DMS 273 treated with DMSO at 0.1 percent for 48 hours (cell line): Measurements from ENCODE around the gene CDYL2.
"Not testable (repeated sequence)": the region's sequence is repeated elsewhere in the genome, so short reads cannot be mapped to it uniquely, and the experiment has no call there.

Experiments
- DNase-seq: peaks from one replicate; lab custom pipeline; 2025; lab: John Stamatoyannopoulos, UW

The CDYL2 gene

DNA sequence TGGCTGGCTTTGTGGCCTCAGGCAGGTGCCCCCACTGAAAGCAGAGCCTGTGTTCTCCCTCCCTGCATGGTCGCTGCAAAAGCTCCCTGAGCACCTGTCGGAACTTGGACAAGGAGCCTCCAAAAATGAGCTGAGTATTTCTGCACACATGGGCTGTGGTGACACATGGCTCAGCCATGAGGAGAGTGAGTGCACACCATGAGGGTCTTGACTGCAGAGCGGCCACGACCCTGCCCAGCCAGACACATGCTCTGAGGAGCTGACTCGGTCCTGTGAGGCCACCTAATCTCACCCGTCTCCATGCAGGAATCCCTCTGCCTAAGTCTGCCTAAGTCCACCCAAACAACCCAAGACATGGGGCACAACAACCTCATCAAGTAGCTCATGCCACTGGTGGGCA, 134.7 kb downstream of the CDYL2 start:
- no peak for DNase-seq

DNA sequence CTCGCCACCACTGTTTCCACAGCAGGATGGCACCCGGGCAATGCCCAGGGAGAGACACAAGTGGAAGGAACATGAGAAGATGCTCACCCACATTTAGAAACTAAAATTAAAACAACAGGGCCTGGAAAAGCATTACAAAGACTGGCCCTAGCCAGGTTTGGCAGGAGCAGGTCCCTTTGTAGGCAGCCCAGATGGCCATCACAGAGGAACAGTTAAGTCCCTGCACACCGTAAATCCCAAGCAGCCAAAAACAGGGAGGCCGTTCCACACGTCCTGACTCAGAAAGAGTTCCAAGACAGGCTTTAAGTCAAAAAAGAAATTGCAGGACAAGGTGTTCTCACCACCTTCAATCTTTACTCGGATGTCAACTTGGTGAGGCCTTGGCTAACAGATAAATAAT, 136.5 kb downstream of the CDYL2 start:
- no peak for DNase-seq

DNA sequence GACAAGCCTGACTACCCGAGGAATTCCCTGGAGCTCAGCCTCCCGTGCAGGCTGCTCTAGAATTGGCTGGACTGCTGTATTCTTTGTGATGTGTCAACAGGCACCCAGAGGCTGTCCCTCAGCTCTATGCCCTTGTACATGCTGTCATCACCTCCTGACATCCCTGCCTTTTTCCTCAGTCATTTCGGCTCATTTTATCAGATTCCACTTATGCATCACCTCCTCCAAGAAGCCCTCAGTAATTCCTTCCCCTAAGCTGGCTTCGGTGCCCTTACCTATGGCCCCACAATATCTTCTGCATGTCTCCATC, 137.2 kb downstream of the CDYL2 start:
- DNase-seq: no peak

DNA sequence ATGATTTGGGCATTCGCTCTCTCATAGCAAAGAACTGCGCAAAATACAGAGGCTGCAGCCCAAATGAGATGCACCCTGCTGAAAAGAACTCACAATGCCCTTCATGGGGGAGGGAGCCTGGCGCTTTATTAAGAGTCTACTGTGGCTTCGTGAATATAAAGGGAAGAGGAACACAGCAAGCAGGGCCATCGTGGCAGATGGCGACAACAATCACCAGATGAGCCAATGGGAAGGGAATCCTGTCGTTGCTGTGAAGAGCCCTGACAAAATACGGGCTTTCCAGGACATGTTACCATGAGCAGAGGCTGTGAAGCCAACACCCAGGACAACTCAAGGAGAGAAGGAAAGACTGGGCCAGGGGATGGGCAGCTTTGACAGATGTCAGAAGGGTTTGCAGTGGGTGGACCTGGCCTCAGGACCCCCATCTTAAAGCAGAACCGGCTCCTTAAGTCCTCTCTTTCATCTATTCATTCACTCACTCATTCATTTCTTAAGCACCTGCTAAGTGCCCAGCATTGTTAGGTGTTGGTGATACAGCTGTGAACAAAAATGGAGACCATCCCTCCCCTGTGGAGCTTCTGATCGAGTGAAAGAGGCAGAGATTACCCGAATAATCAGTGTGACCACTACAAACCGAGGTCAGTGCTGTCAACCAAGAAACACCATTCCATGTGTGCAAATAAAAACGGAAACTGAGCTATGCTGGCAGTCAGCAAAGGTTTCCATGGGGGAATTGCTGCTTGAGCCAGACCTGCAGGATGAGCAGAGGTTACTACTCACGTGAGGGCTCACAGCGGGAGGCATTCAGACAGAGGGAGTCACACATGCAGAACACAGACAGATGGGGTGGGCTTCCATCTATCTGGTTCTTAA, 137.8 kb downstream of the CDYL2 start:
- no peak for DNase-seq

DNA sequence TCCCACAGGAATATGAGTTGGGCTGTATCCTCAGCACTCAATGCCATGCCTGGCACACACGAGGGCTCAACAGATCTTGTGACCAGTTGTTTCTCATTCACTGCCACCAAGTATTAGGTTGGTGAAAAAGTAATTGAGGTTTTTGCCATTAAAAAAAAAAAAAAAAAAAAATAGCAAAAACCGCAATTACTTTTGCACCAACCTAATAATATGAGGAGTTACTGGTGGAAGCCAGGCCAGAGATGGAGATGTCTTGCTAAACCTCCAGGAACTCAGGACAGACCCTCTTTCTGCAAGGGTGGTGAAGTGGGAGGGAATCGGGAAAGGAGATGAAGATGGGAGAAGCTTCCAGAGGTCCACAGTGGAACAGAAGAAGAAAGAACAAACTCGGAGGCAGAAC, 139.0 kb downstream of the CDYL2 start:
- DNase-seq: no peak

DNA sequence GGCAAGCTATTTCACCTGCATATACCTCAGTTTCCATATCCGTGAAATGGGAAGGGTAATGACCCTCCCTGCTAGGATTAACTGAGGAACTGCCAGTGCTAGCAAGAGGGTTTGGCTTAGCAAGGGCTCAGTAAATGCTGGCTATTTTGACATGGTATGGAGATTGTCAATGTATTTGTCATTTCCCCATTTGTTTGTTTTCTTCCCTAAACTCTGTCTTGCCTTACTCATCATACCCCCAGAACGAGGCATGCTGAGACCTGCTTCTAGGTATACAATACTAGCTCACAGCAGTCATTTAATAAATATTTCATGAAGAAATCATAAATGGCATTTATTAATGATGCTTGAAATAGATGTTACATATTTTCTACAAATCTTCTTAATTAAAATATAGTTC, 139.6 kb downstream of the CDYL2 start:
- no peak for DNase-seq

DNA sequence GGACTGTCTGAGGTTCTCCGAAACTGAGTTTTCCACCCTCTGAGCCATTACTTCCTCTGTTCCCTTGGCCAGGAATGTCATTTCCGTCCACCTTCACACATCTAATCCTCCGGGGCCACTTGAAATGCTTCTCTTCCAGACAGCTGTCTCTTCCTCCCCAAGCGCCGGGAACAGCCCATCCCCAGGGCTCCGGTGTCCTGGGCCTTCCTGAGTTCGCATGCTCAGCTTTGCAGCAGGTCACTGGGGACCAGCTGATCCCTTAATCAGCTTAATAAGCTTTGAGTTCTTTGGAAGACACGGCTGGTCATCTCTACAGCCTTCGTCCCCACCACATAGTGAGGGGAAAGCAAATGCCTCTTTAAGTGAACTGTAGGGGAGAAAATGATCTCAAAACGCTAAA, 140.2 kb downstream of the CDYL2 start:
- DNase-seq: no peak

DNA sequence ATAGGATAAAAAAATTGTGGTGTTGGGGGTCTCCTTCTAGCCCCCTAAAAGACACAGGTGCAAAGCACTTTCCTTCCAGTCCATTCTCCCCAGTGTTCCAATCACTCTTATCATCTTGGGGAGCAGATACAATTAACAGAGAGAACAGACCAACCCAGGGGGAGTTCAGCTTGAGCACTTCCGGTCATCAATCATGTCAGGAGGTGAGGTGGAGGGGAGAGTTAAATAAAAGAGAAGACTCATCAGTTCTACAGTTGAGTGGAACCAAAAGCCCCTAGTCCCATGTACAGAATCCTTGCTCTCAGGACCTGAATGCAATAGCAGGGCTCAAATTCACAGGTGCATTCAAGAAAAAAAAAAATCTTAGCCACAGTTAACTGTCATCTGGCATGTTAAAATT, 141.3 kb downstream of the CDYL2 start:
- no peak for DNase-seq

DNA sequence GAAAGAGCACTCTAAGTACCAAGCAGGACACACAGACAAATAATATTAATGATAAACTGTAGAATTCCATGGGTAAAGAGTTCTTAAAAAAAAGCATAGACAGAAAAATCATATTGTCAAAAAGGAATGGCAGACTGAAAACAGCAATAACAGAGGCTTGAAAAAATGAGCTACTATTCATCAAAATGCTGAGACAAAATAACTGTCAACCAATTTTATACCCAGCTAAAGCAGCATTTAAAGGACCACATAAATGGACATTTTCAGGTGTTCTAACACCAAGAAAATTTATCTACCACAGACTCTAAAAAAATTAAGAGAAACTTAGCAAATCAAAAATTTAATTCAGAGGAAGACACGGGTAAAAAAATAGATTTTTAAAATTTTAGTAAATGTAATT, 144.5 kb downstream of the CDYL2 start:
- no peak for DNase-seq

DNA sequence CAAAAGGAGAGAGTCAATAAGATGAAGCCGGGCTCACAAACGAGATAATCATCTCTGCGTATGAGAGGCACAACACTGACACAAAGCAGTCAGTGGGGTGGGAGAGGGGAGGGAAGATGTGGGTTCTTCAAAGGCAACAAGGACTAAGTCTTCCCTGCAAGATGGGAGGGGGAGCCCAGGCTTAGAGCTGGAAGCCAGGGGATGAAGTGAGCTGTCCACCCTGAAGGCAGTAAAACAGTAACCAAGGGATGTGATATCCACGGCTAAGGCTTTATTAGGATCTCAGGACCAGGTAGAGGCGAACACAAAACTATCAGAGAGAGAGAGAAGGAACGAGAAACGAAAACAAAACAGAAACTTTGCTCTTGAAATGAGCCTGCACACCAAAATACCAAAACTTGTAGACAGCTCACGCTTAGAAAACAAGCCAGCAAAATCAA, 147.7 kb downstream of the CDYL2 start:
- no peak for DNase-seq

DNA sequence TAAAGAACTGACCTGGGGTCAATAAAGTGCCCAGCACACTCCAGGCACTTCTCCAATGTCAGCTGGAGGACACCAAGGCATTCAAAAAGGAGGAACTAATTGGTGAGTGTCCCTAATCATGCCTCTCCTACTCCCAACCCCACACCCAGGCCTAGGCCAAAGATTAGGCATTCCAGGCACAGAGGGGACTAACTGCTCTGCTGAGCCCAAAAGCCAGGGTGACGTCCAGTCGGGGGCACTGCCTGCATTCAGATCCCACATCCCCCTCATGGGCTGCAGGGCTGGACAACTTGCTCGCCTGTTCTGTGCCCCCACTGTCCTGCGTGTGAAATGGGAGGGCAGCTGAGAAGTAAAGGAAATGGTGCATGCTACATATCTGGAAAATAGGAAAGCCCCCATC, 148.2 kb downstream of the CDYL2 start:
- DNase-seq: no peak

DNA sequence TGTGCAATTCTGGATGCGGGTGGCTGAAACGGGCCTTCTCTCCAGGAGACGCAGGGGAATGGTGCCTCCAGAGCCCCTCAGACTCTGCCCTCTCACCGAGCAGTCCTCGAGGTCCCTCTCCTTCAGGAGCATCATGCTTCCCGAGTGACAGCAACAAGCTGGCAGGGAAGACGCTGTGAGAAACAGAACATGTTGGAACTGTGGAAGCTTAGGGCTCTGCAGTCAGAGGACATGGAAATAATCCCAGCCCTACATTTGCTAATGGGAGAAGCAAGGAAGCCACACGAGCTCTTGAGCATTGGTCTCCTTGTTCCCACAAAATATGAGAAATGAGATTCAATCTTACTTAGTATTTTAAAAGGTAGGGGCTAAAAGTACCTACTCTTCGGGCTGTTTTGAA, 148.6 kb downstream of the CDYL2 start:
- no peak for DNase-seq

DNA sequence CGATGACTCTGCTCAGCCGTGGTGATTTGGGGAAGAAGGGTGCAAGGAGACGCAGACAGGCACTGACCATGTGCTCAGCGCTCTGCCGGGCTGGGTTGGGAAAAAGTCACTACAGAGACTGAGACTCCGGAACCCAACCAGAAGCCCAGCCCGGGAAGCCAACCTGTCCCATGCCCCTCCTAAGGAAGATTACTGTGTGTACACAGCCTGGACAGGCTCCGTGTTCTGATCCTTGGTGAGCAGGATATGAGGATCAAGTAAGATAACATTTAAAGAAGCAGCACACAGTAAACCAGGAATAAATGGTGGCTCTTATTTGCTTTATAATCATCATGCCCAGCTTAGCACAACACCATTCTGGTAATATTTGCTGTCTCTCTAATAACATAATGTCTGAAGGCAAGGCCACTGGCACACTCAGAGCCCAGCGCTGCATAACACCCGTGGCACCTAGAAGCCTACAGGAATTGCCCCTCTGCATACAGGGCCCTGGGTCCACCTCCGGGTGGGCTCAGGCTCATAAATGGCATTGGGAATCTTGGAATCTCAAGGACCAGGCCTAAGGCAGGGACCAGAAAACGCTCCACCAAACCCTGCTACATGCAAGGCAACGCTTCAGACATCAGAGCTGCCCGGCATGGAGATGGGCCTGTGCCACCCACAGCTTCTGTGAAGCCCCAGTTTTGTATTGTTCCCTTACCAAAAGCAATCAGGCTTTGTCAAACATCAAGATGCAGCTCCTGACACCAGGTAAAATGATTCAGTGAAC, 150.1 kb downstream of the CDYL2 start:
- no peak for DNase-seq

DNA sequence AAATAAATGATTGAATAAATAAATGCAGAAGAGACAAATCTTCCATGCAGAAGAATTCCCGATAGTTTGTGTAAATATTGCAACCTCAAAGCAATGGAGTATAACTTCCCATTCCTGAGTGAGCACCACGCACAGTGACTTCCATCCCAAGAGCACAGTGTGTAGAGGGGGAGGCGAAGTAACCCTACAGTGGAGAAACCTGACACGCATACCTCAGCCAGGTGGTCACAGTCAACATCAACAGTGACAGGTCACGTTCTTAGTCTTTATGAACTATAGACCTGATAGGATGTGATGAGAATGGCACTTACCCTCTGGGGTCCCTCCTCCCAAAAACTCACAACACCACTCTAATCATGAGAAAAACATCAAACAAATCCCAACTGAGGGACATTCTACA, 152.0 kb downstream of the CDYL2 start:
- DNase-seq: no peak

DNA sequence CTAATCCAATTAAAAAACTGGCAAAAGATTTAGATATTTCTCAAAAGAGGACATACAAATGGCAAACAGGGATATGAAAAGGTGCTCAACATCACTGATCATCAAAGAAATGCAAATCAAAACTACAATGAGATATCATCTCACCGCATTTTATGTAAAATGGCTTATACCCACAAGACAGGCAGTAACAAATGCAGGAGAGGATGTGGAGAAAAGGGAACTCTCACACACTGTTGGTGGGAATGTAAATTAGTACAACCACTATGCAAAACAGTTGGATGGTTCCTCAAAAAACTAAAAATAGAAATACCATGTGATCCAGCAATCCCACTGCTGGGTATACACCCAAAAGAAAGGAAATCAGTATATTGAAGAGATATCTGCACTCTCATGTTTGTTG, 154.1 kb downstream of the CDYL2 start:
- not testable (repeated sequence) for DNase-seq

DNA sequence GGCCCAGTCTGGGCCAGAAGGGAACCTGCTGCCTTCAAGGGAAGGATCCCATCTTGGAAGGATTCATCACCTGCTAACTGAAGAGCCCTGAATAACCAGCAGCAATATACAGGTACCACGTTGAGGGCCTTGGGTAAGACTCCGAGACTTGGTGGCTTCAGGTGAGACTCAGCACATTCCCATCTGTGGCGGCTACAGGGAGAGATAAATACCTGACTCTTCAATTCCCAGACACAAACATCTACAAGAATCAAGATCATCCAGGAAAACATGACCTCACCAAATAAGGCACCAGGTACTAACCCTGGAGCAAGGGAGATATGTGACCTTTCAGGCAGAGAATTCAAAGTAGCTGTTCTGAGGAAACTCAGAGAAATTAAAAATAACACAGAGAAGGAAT, 164.1 kb downstream of the CDYL2 start:
- no peak for DNase-seq

DNA sequence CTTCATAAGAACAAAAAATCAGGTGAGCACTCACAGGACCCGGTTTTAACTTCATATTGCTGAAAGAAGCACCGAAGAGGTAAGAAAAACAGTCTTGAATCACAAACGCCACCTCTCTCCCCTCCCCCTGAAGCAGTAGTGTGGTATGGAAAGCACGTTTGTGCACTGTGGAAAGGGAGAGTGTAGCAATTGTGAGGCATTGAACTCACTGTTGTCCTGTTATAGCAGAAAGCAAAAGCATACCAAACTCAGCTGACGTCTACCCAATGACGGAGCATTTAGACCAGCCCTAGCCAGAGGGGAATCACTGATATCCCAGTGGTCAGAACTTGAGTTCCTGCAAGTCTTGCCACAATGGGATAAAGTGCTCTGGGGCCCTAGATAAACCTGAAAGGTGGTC, 164.8 kb downstream of the CDYL2 start:
- DNase-seq: no peak

DNA sequence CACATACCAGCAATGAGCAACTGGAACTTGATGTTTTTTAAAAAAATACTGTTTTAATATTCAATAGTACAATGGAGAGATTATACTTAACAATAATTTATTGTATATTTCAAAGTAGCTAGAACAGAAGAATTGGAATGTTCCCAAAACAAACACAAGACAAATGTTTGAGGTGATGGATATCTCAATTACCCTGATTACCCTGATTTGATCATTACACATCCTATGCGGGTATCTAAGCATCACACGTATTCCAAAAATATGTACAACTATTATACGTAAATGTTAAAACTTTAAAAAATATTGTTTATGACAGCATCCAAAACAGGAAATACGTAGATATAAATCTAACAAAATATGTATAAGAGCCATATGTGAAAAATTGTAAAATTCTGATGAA, 166.8 kb downstream of the CDYL2 start:
- no peak for DNase-seq

DNA sequence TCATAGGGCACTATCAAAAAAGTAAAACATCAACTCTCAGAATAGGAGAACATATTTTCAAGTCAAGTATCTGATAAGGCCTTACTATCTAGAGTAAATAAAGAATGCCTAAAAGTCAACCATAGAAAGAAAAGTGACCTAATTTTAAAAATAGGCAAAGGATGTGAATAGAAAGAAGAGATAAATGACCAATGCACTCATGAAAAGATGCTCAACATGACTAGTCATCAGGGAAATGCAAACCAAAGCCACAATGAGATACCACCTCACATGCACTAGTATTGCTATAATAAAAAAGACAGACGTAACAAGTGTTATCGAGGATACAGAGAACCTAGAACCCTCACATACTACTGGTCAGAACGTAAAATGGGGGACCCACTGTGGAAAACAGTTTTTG, 172.8 kb downstream of the CDYL2 start:
- no peak for DNase-seq

DNA sequence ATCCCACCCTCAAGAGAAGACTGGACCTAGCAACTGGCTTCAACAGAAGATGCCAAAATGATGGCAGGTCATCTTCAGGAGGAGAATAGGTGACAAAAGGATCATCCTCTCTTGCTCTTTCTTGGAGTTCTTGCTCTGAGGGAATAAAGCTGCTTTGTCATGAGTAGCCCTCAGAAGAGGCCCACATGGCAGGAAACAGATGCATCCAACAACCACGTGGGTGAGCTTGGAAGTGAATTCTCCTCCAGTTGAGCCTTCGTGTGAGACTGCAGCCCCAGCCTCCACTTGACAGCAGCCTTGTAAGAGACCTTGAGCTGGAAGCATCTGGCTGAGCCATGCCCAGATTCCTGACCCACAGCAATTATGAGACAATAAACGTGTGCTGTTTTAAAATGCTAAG, 176.1 kb downstream of the CDYL2 start:
- DNase-seq: no peak

DNA sequence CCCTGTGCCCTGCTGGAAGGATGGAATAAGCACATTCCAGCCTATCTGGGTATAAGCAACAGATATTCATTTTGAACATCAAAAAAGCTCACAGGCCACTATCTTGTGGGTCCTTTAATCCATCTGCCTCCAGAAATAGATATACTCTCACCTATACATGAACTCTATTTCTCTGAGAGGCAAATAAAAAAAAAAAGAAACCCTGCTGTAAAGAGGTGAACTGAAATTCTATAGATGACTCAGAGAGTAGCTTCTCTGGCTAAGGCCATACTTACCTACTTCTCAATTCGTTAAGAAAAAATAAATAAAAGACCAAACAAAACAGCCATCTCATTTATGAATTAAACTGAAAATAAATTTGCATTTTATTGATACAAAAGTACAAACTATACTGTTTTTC, 177.3 kb downstream of the CDYL2 start:
- DNase-seq: no peak

DNA sequence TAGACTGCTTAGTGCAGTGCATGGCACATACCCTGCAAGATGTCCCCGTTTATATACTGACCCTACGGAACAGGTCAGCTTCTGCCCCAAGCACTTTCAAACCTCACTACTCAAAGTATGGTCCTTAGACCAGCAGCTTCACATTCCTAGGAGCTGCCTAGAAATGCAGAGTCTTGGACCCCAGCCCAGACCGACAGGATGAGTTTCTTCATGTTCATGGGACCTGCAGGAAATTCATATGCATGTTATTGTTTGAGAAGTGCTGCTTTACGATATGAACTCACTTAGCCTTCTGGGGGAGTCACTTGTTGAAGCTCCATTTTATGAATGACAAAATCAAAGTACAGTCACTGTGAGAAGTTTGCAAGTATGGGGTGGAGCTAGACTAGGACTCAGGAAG, 181.0 kb downstream of the CDYL2 start:
- DNase-seq: no peak

DNA sequence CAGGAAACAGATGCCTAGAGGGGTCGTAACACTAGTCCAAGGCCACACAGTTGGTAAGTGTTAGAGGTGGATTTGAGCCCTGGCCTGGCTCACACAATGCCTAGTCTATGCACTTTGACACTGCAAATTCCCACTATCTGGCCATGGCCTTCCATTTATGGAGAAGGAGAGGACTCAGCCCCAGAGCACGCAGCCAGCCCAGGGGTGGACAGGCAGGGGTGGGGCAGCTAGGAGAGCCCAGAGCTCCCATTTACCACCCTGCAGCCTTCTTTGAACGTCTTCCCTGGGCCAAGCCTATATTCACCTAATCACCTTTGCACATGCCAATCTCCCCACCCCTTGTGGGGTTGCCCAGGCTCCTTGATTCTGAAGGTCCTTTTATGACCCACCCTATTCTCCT, 182.4 kb downstream of the CDYL2 start:
- no peak for DNase-seq
